ENCODE measurements around the gene SMIM33. TPM values are rescaled to one million over a fixed set of nuclear protein-coding genes. Genes with fewer than 3 reads are reported as not detected.

Gene SMIM33
- total and polyA plus RNA-seq, 8 donors: not detected

DNA sequence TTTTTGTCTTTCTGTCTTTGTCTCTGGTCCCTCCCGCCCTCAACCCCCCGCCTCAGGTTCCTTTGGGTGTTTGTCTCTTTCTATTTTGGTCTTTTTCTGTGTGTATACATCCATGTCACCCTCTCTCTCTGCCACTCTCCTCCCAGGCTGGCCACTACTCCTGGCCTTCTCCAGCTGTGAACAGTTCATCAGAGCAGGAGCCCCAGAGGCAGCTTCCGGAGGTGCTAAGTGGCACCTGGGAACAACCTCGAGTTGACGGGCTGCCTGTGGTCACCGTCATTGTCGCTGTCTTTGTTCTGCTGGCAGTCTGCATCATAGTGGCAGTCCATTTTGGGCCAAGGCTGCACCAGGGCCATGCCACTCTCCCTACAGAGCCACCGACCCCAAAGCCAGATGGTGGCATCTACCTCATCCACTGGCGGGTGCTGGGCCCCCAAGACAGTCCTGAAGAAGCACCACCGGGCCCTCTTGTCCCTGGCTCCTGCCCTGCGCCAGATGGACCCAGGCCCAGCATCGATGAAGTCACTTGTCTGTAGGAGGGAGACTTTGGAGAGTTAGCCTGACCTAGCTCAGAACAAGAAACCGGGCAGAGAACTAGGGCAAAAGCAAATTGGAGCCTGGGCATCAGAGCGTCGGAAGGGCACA, 1.7 kb downstream of the SMIM33 start:
- H3K4me3 ChIP-seq: no peak overlapping the region
- DNase-seq (no peak), ATAC-seq (no peak), FAIRE-seq (no peak)
- no peaks in the 10 kb centered on the region for H3K27me3 ChIP-seq
- H3K9me3 ChIP-seq: no peaks in the 10 kb centered on the region
- 82 to 86% methylated on average over 15 of the region's 15 CpGs for WGBS, 2 donors
- TF ChIP-seq, protein P1, sequence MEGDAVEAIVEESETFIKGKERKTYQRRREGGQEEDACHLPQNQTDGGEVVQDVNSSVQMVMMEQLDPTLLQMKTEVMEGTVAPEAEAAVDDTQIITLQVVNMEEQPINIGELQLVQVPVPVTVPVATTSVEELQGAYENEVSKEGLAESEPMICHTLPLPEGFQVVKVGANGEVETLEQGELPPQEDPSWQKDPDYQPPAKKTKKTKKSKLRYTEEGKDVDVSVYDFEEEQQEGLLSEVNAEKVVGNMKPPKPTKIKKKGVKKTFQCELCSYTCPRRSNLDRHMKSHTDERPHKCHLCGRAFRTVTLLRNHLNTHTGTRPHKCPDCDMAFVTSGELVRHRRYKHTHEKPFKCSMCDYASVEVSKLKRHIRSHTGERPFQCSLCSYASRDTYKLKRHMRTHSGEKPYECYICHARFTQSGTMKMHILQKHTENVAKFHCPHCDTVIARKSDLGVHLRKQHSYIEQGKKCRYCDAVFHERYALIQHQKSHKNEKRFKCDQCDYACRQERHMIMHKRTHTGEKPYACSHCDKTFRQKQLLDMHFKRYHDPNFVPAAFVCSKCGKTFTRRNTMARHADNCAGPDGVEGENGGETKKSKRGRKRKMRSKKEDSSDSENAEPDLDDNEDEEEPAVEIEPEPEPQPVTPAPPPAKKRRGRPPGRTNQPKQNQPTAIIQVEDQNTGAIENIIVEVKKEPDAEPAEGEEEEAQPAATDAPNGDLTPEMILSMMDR (IDR thresholded peaks at IDR 0.05): no peak
- H3K36me3 ChIP-seq: no peaks in the 10 kb centered on the region
- no peaks in the 10 kb centered on the region for H3K4me1 ChIP-seq
- intact Hi-C loops (cut with DNase I): no loop called here
- H3K27ac ChIP-seq: no peak overlapping the region

GRCh38 chr5:139473105-139473504, 2.3 kb downstream of the SMIM33 start:
- H3K4me1 ChIP-seq: no peaks in the 10 kb centered on the region
- FAIRE-seq (no peak), DNase-seq (no peak)

GRCh38 chr5:139473565-139473964, 2.8 kb downstream of the SMIM33 start:
- FAIRE-seq: no peak
- H3K36me3 ChIP-seq: no peaks in the 10 kb centered on the region
- intact Hi-C loops (cut with DNase I): no loop called here
- ATAC-seq: no peak
- H3K4me1 ChIP-seq: no peaks in the 10 kb centered on the region
- H3K27me3 ChIP-seq: no peaks in the 10 kb centered on the region
- no peak for DNase-seq
- TF ChIP-seq, protein P1 (IDR thresholded peaks at IDR 0.05): no peak
- 81 to 91% methylated on average over 2 of the region's 2 CpGs for WGBS, 2 donors
- H3K4me3 ChIP-seq: no peak overlapping the region
- no peak overlapping the region for H3K27ac ChIP-seq
- H3K9me3 ChIP-seq: no peaks in the 10 kb centered on the region

More at GRCh38 chr5:139473105-139473504, 2.3 kb downstream of the SMIM33 start:
- WGBS, 2 donors: 75 to 80% methylated on average over 8 of the region's 8 CpGs
- no peaks in the 10 kb centered on the region for H3K27me3 ChIP-seq
- no peak overlapping the region for H3K27ac ChIP-seq
- TF ChIP-seq, protein P1 (IDR thresholded peaks at IDR 0.05): no peak
- ATAC-seq: no peak
- H3K9me3 ChIP-seq: no peaks in the 10 kb centered on the region
- no peak overlapping the region for H3K4me3 ChIP-seq
- H3K36me3 ChIP-seq: no peaks in the 10 kb centered on the region
- intact Hi-C loops (cut with DNase I): no loop called here

- peak in 1 of 6 donors; percentile 16 for DNase-seq
These were observed 4.3 kb downstream of the SMIM33 start for GRCh38 chr5:139474890-139475791.

More at GRCh38 chr5:139474890-139475791, 4.3 kb downstream of the SMIM33 start:
- H3K9me3 ChIP-seq: no peaks in the 10 kb centered on the region
- 60% methylated on average over 13 of the region's 13 CpGs for WGBS, 2 donors
- H3K4me3 ChIP-seq: no peak overlapping the region
- no peaks in the 10 kb centered on the region for H3K4me1 ChIP-seq
- TF ChIP-seq, protein P1 (IDR thresholded peaks at IDR 0.05): no peak
- FAIRE-seq: no peak
- H3K27ac ChIP-seq: no peak overlapping the region
- intact Hi-C loops (cut with DNase I): no loop called here
- peak in 3 of 4 donors; percentile 45 to 67 (median 56) for ATAC-seq
- no peaks in the 10 kb centered on the region for H3K27me3 ChIP-seq
- H3K36me3 ChIP-seq: no peaks in the 10 kb centered on the region
